Smooth muscle cell (in vitro differentiated cells): ENCODE results near the gene BICD2. TPM values are rescaled to one million over a fixed set of nuclear protein-coding genes. Genes with fewer than 3 reads are reported as not detected.

ENCODE experiments used
- DNase-seq: peaks from one replicate; lab custom pipeline; 2025; ENCODE audit not compliant: unreplicated experiment; lab: John Stamatoyannopoulos, UW
- H2AFZ ChIP-seq: fragments of 200-600 bp; sonication (generic); 2 replicates; pipeline ENCODE4 v1.6.0; 2016; ENCODE audit warnings: antibody characterized with exemption, low read depth, mild to moderate bottlenecking
- H3F3A ChIP-seq: fragments of 200-600 bp; sonication (generic); 2 replicates; pipeline ENCODE4 v1.6.0; 2017; ENCODE audit warnings: antibody characterized with exemption, low read depth
- H3K27ac ChIP-seq: fragments of 200-600 bp; sonication (generic); 2 replicates; pipeline ENCODE4 v1.5.1; 2016; ENCODE audit warnings: low read depth, mild to moderate bottlenecking
- H3K27me3 ChIP-seq: fragments of 200-600 bp; sonication (generic); 2 replicates; pipeline ENCODE4 v1.6.1; 2016; ENCODE audit warnings: low read depth, mild to moderate bottlenecking
- H3K36me3 ChIP-seq: fragments of 200-600 bp; sonication (generic); 2 replicates; pipeline ENCODE4 v1.5.1; 2016; ENCODE audit warnings: low read depth
- H3K4me1 ChIP-seq: fragments of 200-600 bp; sonication (generic); 2 replicates; pipeline ENCODE4 v1.5.1; 2016; ENCODE audit warnings: low read depth
- H3K4me2 ChIP-seq: fragments of 200-600 bp; sonication (generic); 2 replicates; pipeline ENCODE4 v1.6.0; 2016; ENCODE audit warnings: mild to moderate bottlenecking
- H3K4me3 ChIP-seq: fragments of 200-600 bp; sonication (generic); 2 replicates; pipeline ENCODE4 v1.5.1; 2016; ENCODE audit warnings: mild to moderate bottlenecking
- H3K79me2 ChIP-seq: fragments of 200-600 bp; sonication (generic); 2 replicates; pipeline ENCODE4 v1.6.0; 2016; ENCODE audit warnings: low read depth, mild to moderate bottlenecking
- H3K9ac ChIP-seq: fragments of 200-600 bp; sonication (generic); 2 replicates; pipeline ENCODE4 v1.6.0; 2016; ENCODE audit warnings: low read depth
- H3K9me3 ChIP-seq: fragments of 200-600 bp; sonication (generic); replicated peaks from 2 replicates; pipeline ENCODE4 v1.5.1; 2016; ENCODE audit warnings: low read depth
- H4K20me1 ChIP-seq: fragments of 200-600 bp; sonication (generic); 2 replicates; pipeline ENCODE4 v1.6.0; 2016; ENCODE audit warnings: low read depth
- CTCF ChIP-seq: fragments of 200-600 bp; sonication (generic); IDR thresholded peaks from 2 replicates; pipeline ENCODE4 v1.5.1; 2017; ENCODE audit warnings: borderline replicate concordance, mild to moderate bottlenecking, antibody characterized with exemption; ENCODE audit not compliant: insufficient read depth, poor library complexity, severe bottlenecking
- WGBS: methylation state at CpG from one replicate; pipeline ENCODE4 v1.1.7; 2016; ENCODE audit warnings: low lambda C conversion rate; 5-methylcytosine and 5-hydroxymethylcytosine counted together
- polyA plus RNA-seq: library from polyadenylated mRNA; unstranded; fragments of >200 nt; fragmentation: Nextera tagmentation; extraction: Ambion mirVana; gene quantifications from 2 replicates; pipeline ENCODE4 v1.2.1, GENCODE V29; 2016
- total RNA-seq: library from RNA; depleted of rRNA; stranded (reverse); fragments of >200 nt; gene quantifications from 2 replicates; pipeline ENCODE4 v1.2.3, GENCODE V29; 2014

BICD2 gene
- total and polyA plus RNA-seq, 2 experiments from 2014 or later, result 28.1 to 29.1 TPM

GRCh38 chr9:92714787-92715487, 49.7 kb downstream of the BICD2 start:
- TF ChIP-seq CTCF, result no peak
- H3K4me1 ChIP-seq, result no peaks in the 10 kb centered on the region
- H3K27ac ChIP-seq, result no peak overlapping the region
- H3K4me2 ChIP-seq, result peak overlapping the region; percentile 25
- H4K20me1 ChIP-seq, result peaks cover 32% of the 10 kb centered on the region
- H3K4me3 ChIP-seq, result no peak overlapping the region
- WGBS, result 95% methylated on average over 34 of the region's 34 CpGs
- H3K9me3 ChIP-seq, result no peaks in the 10 kb centered on the region
- H3K79me2 ChIP-seq, result no peaks in the 10 kb centered on the region
- DNase-seq, result no peak
- no peak overlapping the region for H2AFZ ChIP-seq
- no peak overlapping the region for H3K9ac ChIP-seq
- no peaks in the 10 kb centered on the region for H3K36me3 ChIP-seq
- no peaks in the 10 kb centered on the region for H3F3A ChIP-seq
- H3K27me3 ChIP-seq, result no peaks in the 10 kb centered on the region

- no peak overlapping the region for H3K27ac ChIP-seq
- no peak for TF ChIP-seq CTCF
- peaks cover 32% of the 10 kb centered on the region for H4K20me1 ChIP-seq
- no peaks in the 10 kb centered on the region for H3K79me2 ChIP-seq
- H3K4me3 ChIP-seq, result no peak overlapping the region
- no peak overlapping the region for H2AFZ ChIP-seq
- DNase-seq, result no peak
- H3K9ac ChIP-seq, result no peak overlapping the region
- H3K4me1 ChIP-seq, result no peaks in the 10 kb centered on the region
- no peaks in the 10 kb centered on the region for H3K9me3 ChIP-seq
- H3F3A ChIP-seq, result no peaks in the 10 kb centered on the region
- no peaks in the 10 kb centered on the region for H3K36me3 ChIP-seq
- H3K4me2 ChIP-seq, result no peak overlapping the region
- H3K27me3 ChIP-seq, result no peaks in the 10 kb centered on the region
- 97% methylated on average over 3 of the region's 3 CpGs for WGBS
Measured at GRCh38 chr9:92714016-92714415, 50.6 kb downstream of the BICD2 start.

- DNase-seq, result no peak
Measured at GRCh38 chr9:92713528-92713927, 51.1 kb downstream of the BICD2 start.

More at GRCh38 chr9:92713528-92713927, 51.1 kb downstream of the BICD2 start:
- no peak for TF ChIP-seq CTCF
- H3K27me3 ChIP-seq, result no peaks in the 10 kb centered on the region
- no peaks in the 10 kb centered on the region for H3K79me2 ChIP-seq
- H3K4me1 ChIP-seq, result no peaks in the 10 kb centered on the region
- H3K4me3 ChIP-seq, result no peak overlapping the region
- H3F3A ChIP-seq, result no peaks in the 10 kb centered on the region
- no peak overlapping the region for H3K4me2 ChIP-seq
- H4K20me1 ChIP-seq, result peaks cover 32% of the 10 kb centered on the region
- no peaks in the 10 kb centered on the region for H3K9me3 ChIP-seq
- H3K27ac ChIP-seq, result no peak overlapping the region
- H3K36me3 ChIP-seq, result no peaks in the 10 kb centered on the region
- no peak overlapping the region for H2AFZ ChIP-seq
- 98% methylated on average over 15 of the region's 15 CpGs for WGBS
- no peak overlapping the region for H3K9ac ChIP-seq
